Measurements from ENCODE around the gene SMARCAD1.

Gene SMARCAD1

GRCh38 chr4:94207469-94208224, at the start of gene SMARCAD1 (continued):
- peak; percentile 90 for TF ChIP-seq ZBTB11 (tag by site-specific recombination; conservative IDR thresholded peaks at IDR 0.05; ENCODE audit: low read depth)
- TF ChIP-seq ZNF350 (tag by site-specific recombination; IDR thresholded peaks at IDR 0.05): no peak
- TF ChIP-seq ZNF585B (tag by site-specific recombination; IDR thresholded peaks at IDR 0.05): no peak
- no peak for TF ChIP-seq ZNF426 (tag by site-specific recombination; IDR thresholded peaks at IDR 0.05)
- no peak for TF ChIP-seq HOXC10 (CRISPR knock-in tag; IDR thresholded peaks at IDR 0.05)
- TF ChIP-seq KLF8 (tag by site-specific recombination; IDR thresholded peaks at IDR 0.05): 0 out of 2 replicates have a peak, but pooled peaks have one; percentile 18
- no peak for TF ChIP-seq PRDM1 (tag by site-specific recombination; IDR thresholded peaks at IDR 0.05)
- 0 out of 2 replicates have a peak, but pooled peaks have one; percentile 14 for TF ChIP-seq ZNF623 (tag by site-specific recombination; IDR thresholded peaks at IDR 0.05)
- no peak for TF ChIP-seq ZNF626 (tag by site-specific recombination; IDR thresholded peaks at IDR 0.05)
- TF ChIP-seq ZNF140 (tag by site-specific recombination; IDR thresholded peaks at IDR 0.05): no peak
- TF ChIP-seq ZNF202 (tag by site-specific recombination; IDR thresholded peaks at IDR 0.05; ENCODE audit: borderline replicate concordance): no peak
- TF ChIP-seq BCL11B (tag by site-specific recombination; IDR thresholded peaks at IDR 0.05; ENCODE audit: low read depth): no peak
- no peak for TF ChIP-seq RBAK (tag by site-specific recombination; IDR thresholded peaks at IDR 0.05)
- TF ChIP-seq KLF16 (tag by site-specific recombination; IDR thresholded peaks at IDR 0.05): no peak
- TF ChIP-seq ZNF529 (tag by site-specific recombination; IDR thresholded peaks at IDR 0.05; ENCODE audit: insufficient replicate concordance): no peak
- TF ChIP-seq HIC1 (tag by site-specific recombination; IDR thresholded peaks at IDR 0.05): no peak
- no peak for TF ChIP-seq ZNF148 (tag by site-specific recombination; IDR thresholded peaks at IDR 0.05; ENCODE audit: borderline replicate concordance)
- no peak for TF ChIP-seq PRDM2 (tag by site-specific recombination; IDR thresholded peaks at IDR 0.05; ENCODE audit: borderline replicate concordance)
- peak; percentile 90 for TF ChIP-seq ZXDB (tag by site-specific recombination; IDR thresholded peaks at IDR 0.05)
- no peak for TF ChIP-seq KLF10 (tag by site-specific recombination; IDR thresholded peaks at IDR 0.05)
- no peak for TF ChIP-seq MEIS1 (CRISPR knock-in tag; IDR thresholded peaks at IDR 0.05; ENCODE audit: borderline replicate concordance)
